Activated gamma-delta T cell treated with anti-CD3 and anti-CD28 coated beads, Interleukin-2, amount 50 U/mL, for 16 hours (primary cell): ENCODE data around the gene ICAM4.
A peak's percentile ranks its signal among the peaks of the same experiment; 100 is the strongest.

ENCODE experiments used
- DNase-seq: peaks from one replicate; pipeline ENCODE4 v3.0.0-alpha.2; 2020; ENCODE audit warnings: low read depth

The ICAM4 gene

GRCh38 chr19:10291554-10292205 lies 4.9 kb downstream of the ICAM4 start:
- DNase-seq, result no peak

DNA sequence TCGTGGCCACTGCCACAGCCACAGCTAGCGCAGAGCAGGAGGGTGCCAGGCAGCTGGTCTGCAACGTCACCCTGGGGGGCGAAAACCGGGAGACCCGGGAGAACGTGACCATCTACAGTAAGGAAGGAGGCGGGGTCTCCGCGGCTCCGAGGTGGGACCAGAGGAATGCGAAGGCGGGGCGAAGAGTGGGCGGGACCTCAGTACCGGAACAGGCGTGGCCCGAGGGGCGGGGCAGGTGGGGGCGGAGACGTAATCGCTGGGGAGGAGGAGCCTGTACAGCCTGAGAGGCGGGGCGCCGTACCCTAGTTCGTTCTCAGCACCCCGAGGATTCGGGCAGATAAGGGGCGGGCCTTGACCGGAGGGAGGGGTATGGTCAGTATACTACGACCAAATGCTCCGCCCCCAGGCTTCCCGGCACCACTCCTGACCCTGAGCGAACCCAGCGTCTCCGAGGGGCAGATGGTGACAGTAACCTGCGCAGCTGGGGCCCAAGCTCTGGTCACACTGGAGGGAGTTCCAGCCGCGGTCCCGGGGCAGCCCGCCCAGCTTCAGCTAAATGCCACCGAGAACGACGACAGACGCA lies 5.5 kb downstream of the ICAM4 start:
- peak; percentile 50 for DNase-seq

GRCh38 chr19:10292789-10293636 lies 6.3 kb downstream of the ICAM4 start:
- DNase-seq, result no peak

- DNase-seq, result no peak
Measured at GRCh38 chr19:10293637-10294367, 7.0 kb downstream of the ICAM4 start.

- DNase-seq, result no peak
Measured at GRCh38 chr19:10294368-10294697, 7.6 kb downstream of the ICAM4 start.

- DNase-seq, result no peak
Measured at GRCh38 chr19:10295305-10295846, 8.6 kb downstream of the ICAM4 start.

- no peak for DNase-seq
Measured at GRCh38 chr19:10295847-10296591, 9.3 kb downstream of the ICAM4 start.

DNA sequence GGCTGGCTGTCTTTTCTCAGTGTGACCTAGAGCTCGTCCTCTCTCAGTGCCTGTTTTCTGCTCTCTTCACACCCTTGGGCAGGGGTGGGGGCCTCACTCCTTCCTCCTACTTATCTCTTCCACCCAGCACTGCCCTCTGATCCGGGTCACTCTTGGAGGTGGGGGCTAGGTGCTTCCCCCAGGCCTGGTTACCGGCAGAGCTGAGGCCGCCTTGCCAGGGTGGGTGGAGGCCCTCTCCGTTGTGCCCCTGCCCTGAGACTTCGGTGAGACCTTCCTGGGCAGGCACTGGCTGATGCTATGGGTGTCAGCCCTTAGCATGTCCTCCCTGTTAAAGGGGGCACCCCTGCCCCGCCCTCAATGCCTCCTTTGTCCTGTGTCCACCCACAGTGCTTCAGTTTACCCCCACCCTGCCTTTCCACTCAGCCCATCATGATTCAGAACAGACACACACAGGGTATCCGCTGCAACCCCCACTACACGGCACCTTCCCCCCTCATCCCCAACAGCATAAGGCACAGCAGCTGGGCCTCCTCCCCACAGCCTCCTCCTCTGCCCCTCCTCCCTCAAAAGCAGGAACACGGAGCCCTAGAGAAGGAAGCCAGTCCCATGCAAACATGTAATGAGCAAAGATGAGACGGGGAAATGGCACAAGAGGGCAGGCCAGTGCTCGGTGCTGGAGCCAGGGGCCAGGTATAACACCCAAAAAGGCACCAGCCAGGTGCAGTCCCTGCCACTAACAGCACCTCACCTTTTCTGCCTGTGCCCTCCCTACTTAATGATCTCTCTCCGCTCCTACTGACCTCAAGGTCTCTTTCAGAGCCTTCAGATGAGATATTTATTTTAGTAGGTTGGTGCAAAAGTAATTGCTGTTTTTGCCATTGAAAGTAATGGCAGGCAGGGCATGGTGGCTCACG lies 13.0 kb downstream of the ICAM4 start:
- no peak for DNase-seq

DNA sequence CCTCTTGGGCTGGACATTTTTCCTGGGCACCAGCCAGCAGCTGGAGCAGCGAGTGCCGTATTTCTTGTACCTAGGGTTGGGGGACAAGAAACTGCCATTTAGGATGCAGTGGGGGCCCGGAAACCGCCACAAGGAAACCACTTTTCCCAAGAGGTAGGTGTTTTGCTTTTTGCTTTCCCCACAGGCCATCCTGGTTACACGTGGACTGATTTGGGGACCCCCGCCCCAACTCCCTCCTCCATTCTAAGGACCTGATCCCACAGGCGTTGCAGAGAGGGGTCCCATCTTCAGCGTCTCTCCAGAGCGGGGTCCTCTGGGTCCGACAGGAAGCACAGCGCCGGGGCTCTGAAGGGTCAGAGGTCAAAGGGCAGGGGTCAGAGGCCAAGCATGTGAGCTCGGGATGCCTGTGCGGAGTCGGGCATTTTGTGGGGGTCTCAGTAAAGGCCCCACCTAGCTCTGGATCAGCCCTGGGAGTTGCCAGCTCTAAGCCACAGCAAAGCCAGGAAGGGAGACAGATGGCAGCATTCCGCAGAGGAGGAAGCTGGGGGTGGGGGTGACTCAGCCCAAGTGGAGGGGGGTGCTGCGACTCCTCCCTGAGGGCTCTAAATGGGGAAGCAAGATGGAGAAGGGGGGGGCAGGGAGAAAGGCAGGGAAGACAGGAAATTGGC lies 18.5 kb downstream of the ICAM4 start:
- no peak for DNase-seq

DNA sequence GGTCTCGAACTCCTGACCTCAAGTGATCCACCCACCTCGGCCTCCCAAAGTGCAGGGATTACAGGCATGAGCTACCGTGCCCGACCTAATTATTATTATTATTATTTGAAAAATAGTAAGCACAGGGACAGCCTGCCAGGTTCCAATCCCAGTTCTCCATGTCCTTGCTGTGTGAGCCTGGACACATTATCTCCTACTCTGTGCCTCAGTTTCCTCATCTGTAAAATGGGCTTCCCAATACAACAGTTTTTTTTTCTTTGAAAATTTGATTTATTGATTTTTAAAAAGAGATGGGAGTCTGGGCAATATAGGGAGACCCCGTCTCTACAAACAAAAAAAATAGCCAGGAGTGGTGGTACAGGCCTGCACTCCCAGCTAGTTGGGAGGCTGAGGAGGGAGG lies 19.6 kb downstream of the ICAM4 start:
- DNase-seq, result no peak

DNA sequence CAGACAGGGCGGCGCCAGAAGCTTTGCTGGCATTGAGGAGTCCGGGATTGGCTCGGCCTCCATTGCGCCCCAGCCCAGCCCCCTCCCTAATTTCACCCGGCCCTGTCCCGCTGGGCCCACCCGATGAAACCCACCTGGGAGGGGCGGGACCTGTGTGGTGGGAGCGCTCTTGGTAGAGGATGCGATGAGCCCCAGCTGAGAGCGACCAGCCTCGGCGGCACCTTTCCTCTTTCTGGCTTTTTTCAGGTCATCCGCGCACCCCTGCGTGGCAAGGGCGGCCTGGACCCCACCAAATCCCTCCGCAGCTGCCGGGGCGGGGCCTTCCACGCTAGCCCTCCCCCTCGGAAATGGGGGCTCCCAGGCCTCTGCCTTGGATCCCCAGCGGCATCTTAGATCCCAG lies 22.7 kb downstream of the ICAM4 start, which contains the start of gene ZGLP1:
ZGLP1 (minus strand) TSS at position 393 of the 400 bp plus-strand sequence.
- no peak for DNase-seq

GRCh38 chr19:10315335-10316214 lies 28.8 kb downstream of the ICAM4 start, which contains the start of gene FDX2:
TSS of gene FDX2 (minus strand) at chr19:10316015. CDS start at chr19:10315996, 19 bp downstream.
- DNase-seq, result peak; percentile 89

- no peak for DNase-seq
Measured at GRCh38 chr19:10316229-10317044, 29.7 kb downstream of the ICAM4 start.

DNA sequence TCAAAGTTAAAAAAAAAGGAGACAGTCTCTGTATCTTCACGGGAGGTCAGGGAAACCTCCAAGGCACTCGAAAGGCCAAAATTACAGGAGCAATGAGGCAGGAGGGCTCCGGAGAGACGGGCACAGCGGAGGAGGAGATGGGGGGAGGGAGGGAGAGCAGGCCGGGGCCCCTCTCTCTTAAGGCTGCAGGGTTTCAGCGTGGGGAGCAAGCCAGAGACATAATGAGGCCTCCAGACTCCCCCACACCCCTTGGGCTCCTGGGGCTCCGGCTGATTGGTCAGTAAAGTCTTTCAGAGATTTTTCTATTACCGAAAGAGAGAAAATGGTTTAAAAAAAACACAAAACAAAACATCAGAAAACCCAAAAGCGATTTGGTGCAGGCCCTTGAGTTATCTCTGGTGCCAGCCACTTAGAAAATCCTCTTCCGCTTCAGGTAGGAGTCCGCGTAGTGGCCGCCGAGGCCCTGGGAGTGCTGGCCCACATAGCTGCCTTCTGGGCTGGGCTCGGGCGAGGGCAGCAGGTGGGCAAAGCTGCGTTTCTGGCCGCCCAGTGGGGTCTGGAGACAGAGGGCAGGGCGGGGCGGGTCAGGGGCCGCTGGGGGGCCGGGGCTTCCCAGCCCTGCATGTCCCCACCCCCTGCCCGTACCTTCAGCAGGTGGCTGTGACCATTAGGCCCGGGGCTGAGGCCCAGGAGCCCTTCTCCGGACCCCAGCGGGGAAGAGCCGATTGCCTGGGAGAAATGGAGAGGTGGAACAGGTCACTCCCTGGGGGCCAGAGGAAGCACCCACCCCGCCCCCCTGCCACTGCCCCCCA lies 30.5 kb downstream of the ICAM4 start:
- DNase-seq, result no peak

- DNase-seq, result no peak
Measured at GRCh38 chr19:10317857-10318462, 31.2 kb downstream of the ICAM4 start.
